Heart left ventricle (tissue), 13 donors: ENCODE results near the gene FBN1.

ENCODE experiments used
- POLR2A ChIP-seq, 2 donors: fragments of 450-650 bp; IDR thresholded peaks; one replicate each; pipeline ENCODE4 v1.6.1; 2017; ENCODE audit warnings: antibody characterized with exemption in 2 of 2, mild to moderate bottlenecking in 2 of 2, moderate library complexity in 2 of 2
- TF ChIP-seq, protein P1 (sequence below), 12 donors: fragments of 200-600 bp; sonication (generic) in 4 of 12; IDR thresholded peaks; one replicate each; pipeline versions ENCODE4 v1.5.0 to v1.8.0; 2018 to 2022; ENCODE audit warnings: antibody characterized with exemption in 12 of 12, mild to moderate bottlenecking in 5 of 12
- donor health status: ischemic (EF 13 %, LVEDD 7.1; RV severe dilation, severe dysfunction).
- donor health status: DM: no; HTN: yes; CAD: no.
- donor health status: DM: no; HTN: no; CAD: no.
- donor health status: ischemic (EF 25% LVEDD 6.9; RV normal size, moderate dysfunction).
- donor health status: ischemic (EF 25% LVEDD 5.7; RV mildly dilated, moderate dysfunction).
- donor health status: ischemic (EF 35%, LVEDD 5.7; RV mildly dilated, moderate dysfunction).
- donor health status: nonischemic (EF 11% LVEDD 7.7; RV severe dilation, severe dysfunction).
- donor health status: DM: yes; HTN: yes; CAD: no.
- donor health status: PGD.
- donor health status: ischemic (EF 29% LVEDD 5.4; RV normal size, mild dysfunction).
- donor health status: nonischemic (EF 23%, LVEDD 6.1; RV moderate dilation, normal function).

DNA sequence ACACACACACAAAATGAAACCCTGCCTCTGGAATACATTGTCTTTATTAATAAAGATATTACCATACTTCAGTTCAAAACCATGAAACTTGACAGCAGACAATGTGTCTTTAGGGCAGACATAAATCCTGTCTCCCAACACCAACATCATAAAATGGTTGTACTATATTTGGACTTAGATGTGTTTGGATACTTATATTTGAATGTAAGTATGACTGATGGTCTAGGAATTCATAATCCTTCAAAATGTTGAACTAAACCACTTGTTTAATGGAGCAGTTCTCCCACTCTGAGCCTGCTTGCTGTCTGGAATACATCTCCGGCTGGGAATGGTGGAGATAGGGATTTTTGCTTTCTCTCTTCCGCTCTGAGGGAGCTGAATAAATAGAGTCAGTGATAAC is 10.6 kb downstream of the FBN1 start:
- TF ChIP-seq, protein P1, sequence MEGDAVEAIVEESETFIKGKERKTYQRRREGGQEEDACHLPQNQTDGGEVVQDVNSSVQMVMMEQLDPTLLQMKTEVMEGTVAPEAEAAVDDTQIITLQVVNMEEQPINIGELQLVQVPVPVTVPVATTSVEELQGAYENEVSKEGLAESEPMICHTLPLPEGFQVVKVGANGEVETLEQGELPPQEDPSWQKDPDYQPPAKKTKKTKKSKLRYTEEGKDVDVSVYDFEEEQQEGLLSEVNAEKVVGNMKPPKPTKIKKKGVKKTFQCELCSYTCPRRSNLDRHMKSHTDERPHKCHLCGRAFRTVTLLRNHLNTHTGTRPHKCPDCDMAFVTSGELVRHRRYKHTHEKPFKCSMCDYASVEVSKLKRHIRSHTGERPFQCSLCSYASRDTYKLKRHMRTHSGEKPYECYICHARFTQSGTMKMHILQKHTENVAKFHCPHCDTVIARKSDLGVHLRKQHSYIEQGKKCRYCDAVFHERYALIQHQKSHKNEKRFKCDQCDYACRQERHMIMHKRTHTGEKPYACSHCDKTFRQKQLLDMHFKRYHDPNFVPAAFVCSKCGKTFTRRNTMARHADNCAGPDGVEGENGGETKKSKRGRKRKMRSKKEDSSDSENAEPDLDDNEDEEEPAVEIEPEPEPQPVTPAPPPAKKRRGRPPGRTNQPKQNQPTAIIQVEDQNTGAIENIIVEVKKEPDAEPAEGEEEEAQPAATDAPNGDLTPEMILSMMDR (IDR thresholded peaks at IDR 0.05), result no peak
- no peak for TF ChIP-seq POLR2A (IDR thresholded peaks at IDR 0.05)
